Measurements from ENCODE around the gene VPS52. TPM values are rescaled to one million over a fixed set of nuclear protein-coding genes. Genes with fewer than 3 reads are reported as not detected.
"Not testable (repeated sequence)": the region's sequence is repeated elsewhere in the genome, so short reads cannot be mapped to it uniquely, and the experiment has no call there.

Gene VPS52
- total RNA-seq, 1 donor from 2014 or later = 32.1 TPM

- no peak for DNase-seq (ENCODE audit: low read depth, low spot score)
These were observed 8.9 kb upstream of the VPS52 start for GRCh38 chr6:33280539-33280938.

- DNase-seq (ENCODE audit: low read depth, low spot score) = no peak
These were observed 8.4 kb upstream of the VPS52 start for GRCh38 chr6:33279971-33280511.

GRCh38 chr6:33279257-33279695, 7.6 kb upstream of the VPS52 start:
- DNase-seq (ENCODE audit: low read depth, low spot score) = no peak

GRCh38 chr6:33278810-33279209, 7.1 kb upstream of the VPS52 start:
- no peak for DNase-seq (ENCODE audit: low read depth, low spot score)

- no peak for DNase-seq (ENCODE audit: low read depth, low spot score)
These were observed 6.7 kb upstream of the VPS52 start for GRCh38 chr6:33278392-33278741.

GRCh38 chr6:33277663-33278391, 6.2 kb upstream of the VPS52 start:
- no peak for DNase-seq (ENCODE audit: low read depth, low spot score)

GRCh38 chr6:33276864-33277662, 5.4 kb upstream of the VPS52 start, which contains the start of gene B3GALT4:
Gene B3GALT4 (plus strand): TSS chr6:33277123. CDS start chr6:33277420, 297 bp downstream.
- no peak for DNase-seq (ENCODE audit: low read depth, low spot score)

- DNase-seq (ENCODE audit: low read depth, low spot score) = no peak
These were observed 4.8 kb upstream of the VPS52 start for GRCh38 chr6:33276581-33276863.

GRCh38 chr6:33275795-33276580, 4.3 kb upstream of the VPS52 start:
- not testable (repeated sequence) for DNase-seq (ENCODE audit: low read depth, low spot score)

GRCh38 chr6:33273924-33274902, 2.5 kb upstream of the VPS52 start:
- DNase-seq (ENCODE audit: low read depth, low spot score) = no peak

GRCh38 chr6:33273129-33273923, 1.6 kb upstream of the VPS52 start:
- DNase-seq (ENCODE audit: low read depth, low spot score) = no peak

GRCh38 chr6:33272275-33273128, 826 bp upstream of the VPS52 start:
- DNase-seq (ENCODE audit: low read depth, low spot score) = no peak

GRCh38 chr6:33271117-33271467, 584 bp downstream of the VPS52 start:
- no peak for DNase-seq (ENCODE audit: low read depth, low spot score)

GRCh38 chr6:33264015-33264414, 7.7 kb downstream of the VPS52 start:
- DNase-seq (ENCODE audit: low read depth, low spot score) = no peak

GRCh38 chr6:33262490-33262889, 9.2 kb downstream of the VPS52 start:
- DNase-seq (ENCODE audit: low read depth, low spot score) = not testable (repeated sequence)

GRCh38 chr6:33259032-33259431, 12.6 kb downstream of the VPS52 start:
- no peak for DNase-seq (ENCODE audit: low read depth, low spot score)

- no peak for DNase-seq (ENCODE audit: low read depth, low spot score)
These were observed 17.1 kb downstream of the VPS52 start for GRCh38 chr6:33254591-33254990.

- DNase-seq (ENCODE audit: low read depth, low spot score) = no peak
These were observed 18.9 kb downstream of the VPS52 start for GRCh38 chr6:33252759-33253158.

Data from pulmonary artery endothelial cell (primary cell).